Smooth muscle cell (in vitro differentiated cells): ENCODE data around the gene SEMA6A. TPM values are rescaled to one million over a fixed set of nuclear protein-coding genes. Genes with fewer than 3 reads are reported as not detected.

ENCODE experiments used
- DNase-seq: peaks from one replicate; lab custom pipeline; 2025; ENCODE audit not compliant: unreplicated experiment; lab: John Stamatoyannopoulos, UW
- H2AFZ ChIP-seq: fragments of 200-600 bp; sonication (generic); 2 replicates; pipeline ENCODE4 v1.6.0; 2016; ENCODE audit warnings: antibody characterized with exemption, low read depth, mild to moderate bottlenecking
- H3F3A ChIP-seq: fragments of 200-600 bp; sonication (generic); 2 replicates; pipeline ENCODE4 v1.6.0; 2017; ENCODE audit warnings: antibody characterized with exemption, low read depth
- H3K27ac ChIP-seq: fragments of 200-600 bp; sonication (generic); 2 replicates; pipeline ENCODE4 v1.5.1; 2016; ENCODE audit warnings: low read depth, mild to moderate bottlenecking
- H3K27me3 ChIP-seq: fragments of 200-600 bp; sonication (generic); 2 replicates; pipeline ENCODE4 v1.6.1; 2016; ENCODE audit warnings: low read depth, mild to moderate bottlenecking
- H3K36me3 ChIP-seq: fragments of 200-600 bp; sonication (generic); 2 replicates; pipeline ENCODE4 v1.5.1; 2016; ENCODE audit warnings: low read depth
- H3K4me1 ChIP-seq: fragments of 200-600 bp; sonication (generic); 2 replicates; pipeline ENCODE4 v1.5.1; 2016; ENCODE audit warnings: low read depth
- H3K4me2 ChIP-seq: fragments of 200-600 bp; sonication (generic); 2 replicates; pipeline ENCODE4 v1.6.0; 2016; ENCODE audit warnings: mild to moderate bottlenecking
- H3K4me3 ChIP-seq: fragments of 200-600 bp; sonication (generic); 2 replicates; pipeline ENCODE4 v1.5.1; 2016; ENCODE audit warnings: mild to moderate bottlenecking
- H3K79me2 ChIP-seq: fragments of 200-600 bp; sonication (generic); 2 replicates; pipeline ENCODE4 v1.6.0; 2016; ENCODE audit warnings: low read depth, mild to moderate bottlenecking
- H3K9ac ChIP-seq: fragments of 200-600 bp; sonication (generic); 2 replicates; pipeline ENCODE4 v1.6.0; 2016; ENCODE audit warnings: low read depth
- H3K9me3 ChIP-seq: fragments of 200-600 bp; sonication (generic); replicated peaks from 2 replicates; pipeline ENCODE4 v1.5.1; 2016; ENCODE audit warnings: low read depth
- H4K20me1 ChIP-seq: fragments of 200-600 bp; sonication (generic); 2 replicates; pipeline ENCODE4 v1.6.0; 2016; ENCODE audit warnings: low read depth
- CTCF ChIP-seq: fragments of 200-600 bp; sonication (generic); IDR thresholded peaks from 2 replicates; pipeline ENCODE4 v1.5.1; 2017; ENCODE audit warnings: borderline replicate concordance, mild to moderate bottlenecking, antibody characterized with exemption; ENCODE audit not compliant: insufficient read depth, poor library complexity, severe bottlenecking
- WGBS: methylation state at CpG from one replicate; pipeline ENCODE4 v1.1.7; 2016; ENCODE audit warnings: low lambda C conversion rate; 5-methylcytosine and 5-hydroxymethylcytosine counted together
- polyA plus RNA-seq: library from polyadenylated mRNA; unstranded; fragments of >200 nt; fragmentation: Nextera tagmentation; extraction: Ambion mirVana; gene quantifications from 2 replicates; pipeline ENCODE4 v1.2.1, GENCODE V29; 2016
- total RNA-seq: library from RNA; depleted of rRNA; stranded (reverse); fragments of >200 nt; gene quantifications from 2 replicates; pipeline ENCODE4 v1.2.3, GENCODE V29; 2014

The SEMA6A gene
- total and polyA plus RNA-seq, 2 experiments from 2014 or later, result 6.3 to 12.9 TPM

- Histone ChIP-seq H3K36me3 (no peaks in the 10 kb centered on the region), H3F3A (no peaks in the 10 kb centered on the region), H3K27me3 (no peaks in the 10 kb centered on the region), H4K20me1 (peaks cover 23% of the 10 kb centered on the region), H3K27ac (peak overlapping the region; percentile 40), H3K4me2 (peak overlapping the region; percentile 88), H3K79me2 (peaks cover 43% of the 10 kb centered on the region), H3K4me3 (peak overlapping the region; percentile 66), H2AFZ (peak overlapping the region; percentile 83), H3K4me1 (peaks cover 15% of the 10 kb centered on the region), H3K9me3 (no peaks in the 10 kb centered on the region), H3K9ac (peak overlapping the region; percentile 29)
- under 1% methylated on average over 58 of the region's 61 CpGs for WGBS
- no peak for TF ChIP-seq CTCF
- DNase-seq, result peak; percentile 21
Observed at GRCh38 chr5:116573702-116574366, 789 bp downstream of the SEMA6A start.

GRCh38 chr5:116573279-116573701 lies 1.3 kb downstream of the SEMA6A start:
- Histone ChIP-seq H4K20me1 (peaks cover 25% of the 10 kb centered on the region), H3K4me3 (peak overlapping the region; percentile 66), H3K4me2 (peak overlapping the region; percentile 88), H3K79me2 (peaks cover 48% of the 10 kb centered on the region), H3K27ac (no peak overlapping the region), H3K4me1 (peaks cover 15% of the 10 kb centered on the region), H3K9me3 (no peaks in the 10 kb centered on the region), H3F3A (no peaks in the 10 kb centered on the region), H3K9ac (peak overlapping the region; percentile 29), H3K27me3 (no peaks in the 10 kb centered on the region), H3K36me3 (no peaks in the 10 kb centered on the region), H2AFZ (peak overlapping the region; percentile 83)
- DNase-seq, result peak; percentile 23
- TF ChIP-seq CTCF, result no peak
- WGBS, result 1% methylated on average over 23 of the region's 35 CpGs

GRCh38 chr5:116572350-116573278 lies 2.0 kb downstream of the SEMA6A start:
- peaks cover 55% of the 10 kb centered on the region for H3K79me2 ChIP-seq
- no peaks in the 10 kb centered on the region for H3F3A ChIP-seq
- H3K4me2 ChIP-seq, result peak overlapping the region; percentile 88
- under 1% methylated on average over 54 of the region's 54 CpGs for WGBS
- peak overlapping the region; percentile 66 for H3K4me3 ChIP-seq
- DNase-seq, result peak; percentile 23
- H3K9ac ChIP-seq, result peak overlapping the region; percentile 9
- peak overlapping the region; percentile 83 for H2AFZ ChIP-seq
- no peaks in the 10 kb centered on the region for H3K36me3 ChIP-seq
- H3K9me3 ChIP-seq, result no peaks in the 10 kb centered on the region
- peaks cover 28% of the 10 kb centered on the region for H4K20me1 ChIP-seq
- no peaks in the 10 kb centered on the region for H3K27me3 ChIP-seq
- peaks cover 15% of the 10 kb centered on the region for H3K4me1 ChIP-seq
- TF ChIP-seq CTCF, result no peak
- H3K27ac ChIP-seq, result no peak overlapping the region
